B cell (primary cell): Measurements from ENCODE around the gene CEP128. TPM values are rescaled to one million over a fixed set of nuclear protein-coding genes. Genes with fewer than 3 reads are reported as not detected.

Experiments
- ATAC-seq: fragments of 200-7000 bp; cut with Tn5 transposase; one replicate; pipeline ENCODE4 v1.10.0; 2021; ENCODE audit warnings: low read depth, mild to moderate bottlenecking, moderate number of reproducible peaks, moderate library complexity
- CTCF ChIA-PET: fragments of 350-600 bp; sonication (Branson Sonifier 250); formaldehyde crosslinking; loops from one replicate; lab custom pipeline; 2021; ENCODE audit warnings: antibody characterized with exemption, inconsistent platforms; lab: Charles Lee
- POLR2A ChIA-PET: fragments of 350-600 bp; sonication (Branson Sonifier 250); formaldehyde crosslinking; loops from one replicate; lab custom pipeline; 2021; ENCODE audit warnings: antibody characterized with exemption; lab: Charles Lee
- DNase-seq: peaks from one replicate; pipeline ENCODE4 v3.0.0; 2013
- H2AFZ ChIP-seq: 2 replicates; pipeline ENCODE4 v1.6.1; 2012; ENCODE audit warnings: mild to moderate bottlenecking, low read depth, low read length; ENCODE audit not compliant: insufficient read depth, poor library complexity, severe bottlenecking
- H3K27ac ChIP-seq, 2 donors: 1 replicate in 1 of 2; 2 replicates in 1 of 2; pipeline ENCODE4 v1.5.1; 2012 to 2013; ENCODE audit warnings: low read length in 2 of 2, mild to moderate bottlenecking in 2 of 2, moderate library complexity in 1 of 2
- H3K27me3 ChIP-seq, 4 experiments: fragments of 200-600 bp in 1 of 4; sonication (generic) in 1 of 4; replicated peaks in 1 of 4; 1 replicate in 2 of 4; 2 replicates in 2 of 4; pipeline versions ENCODE4 v1.6.1 to v1.7.0; 2013 to 2016; ENCODE audit warnings: low read length in 3 of 4, mild to moderate bottlenecking in 2 of 4, mixed read lengths in 1 of 4, moderate library complexity in 1 of 4; ENCODE audit not compliant: insufficient read depth in 4 of 4, control insufficient read depth in 3 of 4; ENCODE audit errors: control extremely low read depth in 1 of 4
- H3K36me3 ChIP-seq, 2 experiments: replicated peaks in 1 of 2; 1 replicate in 1 of 2; 2 replicates in 1 of 2; pipeline versions ENCODE4 v1.6.1 to v1.7.1; 2013; ENCODE audit warnings: low read length in 1 of 2; ENCODE audit not compliant: insufficient read depth in 2 of 2, control insufficient read depth in 1 of 2; ENCODE audit errors: control extremely low read depth in 1 of 2, extremely low read depth in 1 of 2
- H3K4me1 ChIP-seq, 2 donors: fragments of 200-600 bp in 1 of 2; sonication (generic) in 1 of 2; 1 replicate in 1 of 2; 2 replicates in 1 of 2; pipeline versions ENCODE4 v1.5.1 to v1.6.1; 2013 to 2017; ENCODE audit warnings: low read length in 2 of 2; ENCODE audit not compliant: control insufficient read depth in 2 of 2, insufficient read depth in 2 of 2
- H3K4me2 ChIP-seq: replicated peaks from 2 replicates; pipeline ENCODE3; 2012; ENCODE audit warnings: mild to moderate bottlenecking, low read depth, low read length; ENCODE audit not compliant: poor library complexity, severe bottlenecking
- H3K4me3 ChIP-seq, 5 experiments: fragments of 200-600 bp in 1 of 5; sonication (generic) in 1 of 5; 1 replicate in 3 of 5; 2 replicates in 2 of 5; pipeline versions ENCODE4 v1.5.1 to v1.7.0; 2011 to 2016; ENCODE audit warnings: low read length in 4 of 5, mild to moderate bottlenecking in 4 of 5, low read depth in 2 of 5, control low read depth in 1 of 5, moderate library complexity in 1 of 5; ENCODE audit not compliant: insufficient read depth in 1 of 5; ENCODE audit errors: control extremely low read depth in 1 of 5, extremely low read depth in 1 of 5
- H3K79me2 ChIP-seq: fragments of 200-600 bp; sonication (generic); one replicate; pipeline ENCODE4 v1.6.0; 2016; ENCODE audit warnings: low read length; ENCODE audit not compliant: control insufficient read depth, insufficient read depth
- H3K9ac ChIP-seq: fragments of 200-600 bp; sonication (generic); 2 replicates; pipeline ENCODE4 v1.6.1; 2017; ENCODE audit warnings: mild to moderate bottlenecking, low read length, moderate library complexity
- H3K9me3 ChIP-seq, 3 donors: one replicate each; pipeline versions ENCODE4 v1.6.1 to v1.7.1; 2013; ENCODE audit warnings: low read length in 2 of 3; ENCODE audit not compliant: control insufficient read depth in 2 of 3, insufficient read depth in 1 of 3; ENCODE audit errors: control extremely low read depth in 1 of 3
- H4K20me1 ChIP-seq: 2 replicates; pipeline ENCODE4 v1.6.0; 2012; ENCODE audit warnings: mild to moderate bottlenecking, low read length; ENCODE audit not compliant: insufficient read depth, control insufficient read depth, poor library complexity, severe bottlenecking
- H3K27ac Mint-ChIP-seq: one replicate; pipeline ENCODE4 v1.8.0; 2021; ENCODE audit warnings: mixed read lengths
- H3K27me3 Mint-ChIP-seq: one replicate; pipeline ENCODE4 v1.8.0; 2021; ENCODE audit warnings: mixed read lengths
- H3K4me1 Mint-ChIP-seq: one replicate; pipeline ENCODE4 v1.8.0; 2021; ENCODE audit warnings: mixed read lengths
- H3K4me3 Mint-ChIP-seq: one replicate; pipeline ENCODE4 v1.8.0; 2021; ENCODE audit warnings: mixed read lengths
- H3K9me3 Mint-ChIP-seq: one replicate; pipeline ENCODE4 v1.8.0; 2022; ENCODE audit warnings: mixed read lengths; ENCODE audit not compliant: insufficient read depth
- CTCF ChIP-seq: fragments of 200-600 bp; IDR thresholded peaks from one replicate; pipeline ENCODE4 v1.8.0; 2022; ENCODE audit warnings: antibody characterized with exemption, mild to moderate bottlenecking
- EZH2 ChIP-seq: IDR thresholded peaks from 2 replicates; pipeline ENCODE4 v1.6.1; 2012; ENCODE audit warnings: borderline replicate concordance, low read depth, mild to moderate bottlenecking, moderate library complexity, low read length; ENCODE audit not compliant: insufficient read depth, poor library complexity, severe bottlenecking
- WGBS: methylation state at CpG from one replicate; pipeline ENCODE4 v1.1.5; 2013; ENCODE audit warnings: missing lambda C conversion rate; ENCODE audit not compliant: insufficient coverage; 5-methylcytosine and 5-hydroxymethylcytosine counted together
- intact Hi-C: fragments of 100-400 bp; cut with micrococcal nuclease; formaldehyde crosslinking; loops from one replicate; pipeline ENCODE4 v1.10.0; 2022
- polyA plus RNA-seq: library from polyadenylated mRNA; depleted of rRNA; stranded (reverse); fragments of >200 nt; gene quantifications from 2 replicates; pipeline ENCODE4 v1.2.3, GENCODE V29; 2012
- total RNA-seq, 2 donors: library from RNA; stranded (reverse); fragments of 120-200 nt in 1 of 2; gene quantifications; 1 replicate in 1 of 2; 2 replicates in 1 of 2; pipeline versions ENCODE4 v1.2.3 to v1.2.4, GENCODE V29; 2013 to 2022

The CEP128 gene
- total and polyA plus RNA-seq, 2 donors (not counting 1 experiment from before 2014, with no cell fraction given), result 1.1 to 31.6 TPM

- Mint-ChIP-seq H3K27ac (no peak overlapping the region), H3K9me3 (no peaks in the 10 kb centered on the region), H3K4me3 (no peak overlapping the region), H3K4me1 (no peaks in the 10 kb centered on the region), H3K27me3 (no peaks in the 10 kb centered on the region)
- H3K4me2 ChIP-seq, result no peak overlapping the region
- ChIA-PET POLR2A (interaction anchor here (0.6 kb wide), 1 partner anchor 276 kb away, joined by 3 read pairs; no protein-coding TSS in a partner anchor), CTCF (no interaction called here)
- no peak overlapping the region for H2AFZ ChIP-seq
- H3K79me2 ChIP-seq, result no peaks in the 10 kb centered on the region
- H3K4me3 ChIP-seq, result no peak overlapping the region
- H3K27ac ChIP-seq, result no peak overlapping the region
- TF ChIP-seq CTCF (no peak), EZH2 (no peak)
- no peaks in the 10 kb centered on the region for H3K4me1 ChIP-seq
- H3K9ac ChIP-seq, result no peak overlapping the region
- intact Hi-C loops, result no loop called here
- no peaks in the 10 kb centered on the region for H3K9me3 ChIP-seq
- no peaks in the 10 kb centered on the region for H4K20me1 ChIP-seq
- DNase-seq, result no peak
- WGBS, result no CpG with 5 or more reads among the region's 1 CpG
- ATAC-seq, result no peak
- H3K27me3 ChIP-seq, result no peaks in the 10 kb centered on the region
- no peaks in the 10 kb centered on the region for H3K36me3 ChIP-seq
Measured at GRCh38 chr14:80608563-80608962, 333.0 kb downstream of the CEP128 start.

GRCh38 chr14:80607430-80608190, 333.9 kb downstream of the CEP128 start:
- no peaks in the 10 kb centered on the region for H4K20me1 ChIP-seq
- H3K27me3 ChIP-seq, result no peaks in the 10 kb centered on the region
- no peaks in the 10 kb centered on the region for H3K27me3 Mint-ChIP-seq
- H3K79me2 ChIP-seq, result no peaks in the 10 kb centered on the region
- CTCF ChIA-PET, result no interaction called here
- no peak overlapping the region for H3K27ac ChIP-seq
- H3K36me3 ChIP-seq, result no peaks in the 10 kb centered on the region
- TF ChIP-seq EZH2 (no peak), CTCF (no peak)
- 96% methylated on average over 4 of the region's 5 CpGs for WGBS
- no peaks in the 10 kb centered on the region for H3K9me3 ChIP-seq
- no peaks in the 10 kb centered on the region for H3K9me3 Mint-ChIP-seq
- no peak for ATAC-seq
- no peaks in the 10 kb centered on the region for H3K4me1 ChIP-seq
- H3K4me2 ChIP-seq, result no peak overlapping the region
- intact Hi-C loops, result no loop called here
- H3K4me3 ChIP-seq, result no peak overlapping the region
- no peaks in the 10 kb centered on the region for H3K4me1 Mint-ChIP-seq
- no peak overlapping the region for H3K9ac ChIP-seq
- H2AFZ ChIP-seq, result no peak overlapping the region
- no peak overlapping the region for H3K4me3 Mint-ChIP-seq
- no peak for DNase-seq
- POLR2A ChIA-PET, result no interaction called here
- no peak overlapping the region for H3K27ac Mint-ChIP-seq
